ENCODE measurements around the gene ESPL1.

GRCh38 chr12:53267999-53268629 lies at the start of gene ESPL1:
- no peak for TF ChIP-seq POLR2A (IDR thresholded peaks at IDR 0.05; ENCODE audit: low read depth, low read length)
- TF ChIP-seq POU2F2 (IDR thresholded peaks at IDR 0.05; ENCODE audit: low read depth, low read length): no peak
- TF ChIP-seq POLR2AphosphoS5 (IDR thresholded peaks at IDR 0.05; ENCODE audit: low read depth, low read length): no peak
- TF ChIP-seq TAF1 (IDR thresholded peaks at IDR 0.05; ENCODE audit: low read depth, low read length): no peak
- TF ChIP-seq SPI1 (IDR thresholded peaks at IDR 0.05; ENCODE audit: low read depth, low read length): no peak
